ENCODE results near the gene IFITM5. TPM values are rescaled to one million over a fixed set of nuclear protein-coding genes. Genes with fewer than 3 reads are reported as not detected.
A peak's percentile ranks its signal among the peaks of the same experiment; 100 is the strongest.

The IFITM5 gene
- total and polyA plus RNA-seq, 12 donors, result not detected

- WGBS, 2 donors, result 84 to 88% methylated on average over 44 of the region's 44 CpGs
- Histone ChIP-seq H3K9me3 (no peaks in the 10 kb centered on the region), H3K27ac (no peak overlapping the region), H3K27me3 (peaks cover 0 to 32% (median 9%) of the 10 kb centered on the region in 7 donors), H3K4me3 (no peak overlapping the region), H3K36me3 (peaks cover 0 to 33% (median 0%) of the 10 kb centered on the region in 9 donors), H3K4me1 (peaks cover 3 to 20% (median 18%) of the 10 kb centered on the region in 9 donors)
- no peak for ATAC-seq
- TF ChIP-seq CTCF (IDR thresholded peaks at IDR 0.05), result no peak
- DNase-seq, result peak in 1 of 2 donors; percentile 8
- intact Hi-C loops (cut with DNase I), result no loop called here
These were observed 7.8 kb downstream of the IFITM5 start for GRCh38 chr11:291281-292210.

- H3K27me3 ChIP-seq, result peaks cover 0 to 39% (median 16%) of the 10 kb centered on the region in 7 donors
- no peak for TF ChIP-seq CTCF (IDR thresholded peaks at IDR 0.05)
- WGBS, 2 donors, result 91 to 92% methylated on average over 13 of the region's 13 CpGs
- H3K27ac ChIP-seq, result no peak overlapping the region
- no peaks in the 10 kb centered on the region for H3K9me3 ChIP-seq
- H3K4me1 ChIP-seq, result peaks cover 3 to 20% (median 18%) of the 10 kb centered on the region in 9 donors
- no peak for ATAC-seq
- intact Hi-C loops (cut with DNase I), result no loop called here
- peaks cover 0 to 33% (median 0%) of the 10 kb centered on the region in 9 donors for H3K36me3 ChIP-seq
- peak in 1 of 2 donors; percentile 10 for DNase-seq
- no peak overlapping the region for H3K4me3 ChIP-seq
These were observed 8.6 kb downstream of the IFITM5 start for GRCh38 chr11:290621-291231.

- Histone ChIP-seq H3K27me3 (peaks cover 0 to 41% (median 22%) of the 10 kb centered on the region in 7 donors), H3K4me1 (peaks cover 3 to 20% (median 18%) of the 10 kb centered on the region in 9 donors), H3K27ac (peak overlapping the region in 9 of 10 donors; percentile 37 to 87 (median 80)), H3K36me3 (peaks cover 0 to 30% (median 0%) of the 10 kb centered on the region in 9 donors), H3K9me3 (no peaks in the 10 kb centered on the region), H3K4me3 (peak overlapping the region; percentile 2 to 82 (median 70))
- 89% methylated on average over 48 of the region's 48 CpGs for WGBS, 2 donors
- intact Hi-C loops (cut with DNase I), result loop anchor here in 1 of 10 donors (5.0 kb wide), 1 partner anchor 38 kb away; no protein-coding TSS in a partner anchor
- peak in 1 of 2 donors; percentile 14 for DNase-seq
- TF ChIP-seq CTCF (IDR thresholded peaks at IDR 0.05), result no peak
- ATAC-seq, result peak in 1 of 8 donors; percentile 2
These were observed 9.4 kb downstream of the IFITM5 start for GRCh38 chr11:289712-290620.
